Measurements from ENCODE around the gene CD93. TPM values are rescaled to one million over a fixed set of nuclear protein-coding genes. Genes with fewer than 3 reads are reported as not detected.

CD93 gene
- polyA plus RNA-seq, 2 of the 4 experiments (the other 2 are of a cell fraction): not detected

GRCh38 chr20:23125625-23126191 lies 39.6 kb upstream of the CD93 start:
- H3K4me2 ChIP-seq: no peak overlapping the region
- POLR2A ChIA-PET: no interaction called here
- H3K4me3 ChIP-seq: no peak overlapping the region
- DNase-seq (ENCODE audit: low read depth in 1 of 2, low spot score in 1 of 2) (no peak), FAIRE-seq (no peak), ATAC-seq (no peak)
- WGBS (ENCODE audit: missing lambda C conversion rate): 84% methylated on average over 5 of the region's 5 CpGs
- no peaks in the 10 kb centered on the region for H3K9me3 ChIP-seq
- H3K27ac ChIP-seq: no peak overlapping the region
- TF ChIP-seq CBX2 (IDR thresholded peaks at IDR 0.05; ENCODE audit: borderline replicate concordance, low read depth): no peak
- H3K4me1 ChIP-seq: no peaks in the 10 kb centered on the region
- CTCF ChIA-PET: interaction anchor here (1.2 to 1.7 kb wide), 4 partner anchors 9 to 75 kb away, joined by 3 to 5 read pairs (median 4); no protein-coding TSS in a partner anchor

- ATAC-seq (no peak), DNase-seq (ENCODE audit: low read depth in 1 of 2, low spot score in 1 of 2) (no peak), FAIRE-seq (no peak)
- Histone ChIP-seq H3K9me3 (no peaks in the 10 kb centered on the region), H3K4me2 (no peak overlapping the region), H3K27ac (no peak overlapping the region), H3K4me1 (no peaks in the 10 kb centered on the region), H3K4me3 (no peak overlapping the region)
- ChIA-PET POLR2A (no interaction called here), CTCF (interaction anchor here (1.2 to 1.7 kb wide), 5 partner anchors 9 to 126 kb away, joined by 3 to 5 read pairs (median 3); no protein-coding TSS in a partner anchor)
- 63% methylated on average over 5 of the region's 5 CpGs for WGBS (ENCODE audit: missing lambda C conversion rate)
- TF ChIP-seq RARB (CRISPR knock-in tag; IDR thresholded peaks at IDR 0.05) (no peak), REST (IDR thresholded peaks at IDR 0.05) (no peak), BCL3 (IDR thresholded peaks at IDR 0.05) (no peak), JUN (IDR thresholded peaks at IDR 0.05) (no peak), EP300 (IDR thresholded peaks at IDR 0.05) (no peak)
Observed at GRCh38 chr20:23125159-23125558, 39.0 kb upstream of the CD93 start.

- DNase-seq (ENCODE audit: low read depth in 1 of 2, low spot score in 1 of 2) (no peak), FAIRE-seq (no peak), ATAC-seq (no peak)
- 68% methylated on average over 10 of the region's 10 CpGs for WGBS (ENCODE audit: missing lambda C conversion rate)
- no peak for TF ChIP-seq ZSCAN20 (CRISPR knock-in tag; IDR thresholded peaks at IDR 0.05)
- no peak for TF ChIP-seq HOXB13 (CRISPR knock-in tag; IDR thresholded peaks at IDR 0.05; ENCODE audit: low read depth)
- TF ChIP-seq HMGXB4 (CRISPR knock-in tag; IDR thresholded peaks at IDR 0.05; ENCODE audit: borderline replicate concordance): no peak
- TF ChIP-seq RFX5 (IDR thresholded peaks at IDR 0.05): no peak
- no peak for TF ChIP-seq ZNF302 (CRISPR knock-in tag; IDR thresholded peaks at IDR 0.05)
- TF ChIP-seq SREBF2 (IDR thresholded peaks at IDR 0.05): no peak
- TF ChIP-seq E2F6 (IDR thresholded peaks at IDR 0.05; ENCODE audit: borderline replicate concordance, low read depth): no peak
- TF ChIP-seq CBX2 (IDR thresholded peaks at IDR 0.05; ENCODE audit: borderline replicate concordance, low read depth): no peak
- no peak for TF ChIP-seq ZFP36 (IDR thresholded peaks at IDR 0.05; ENCODE audit: borderline replicate concordance, partially characterized antibody)
- no peak for TF ChIP-seq SMC3 (IDR thresholded peaks at IDR 0.05)
- no peak for TF ChIP-seq BHLHE40 (IDR thresholded peaks at IDR 0.05; ENCODE audit: low read depth, low read length)
- TF ChIP-seq CTCF (IDR thresholded peaks at IDR 0.05): no peak
- no peak for TF ChIP-seq CHD2 (IDR thresholded peaks at IDR 0.05; ENCODE audit: low read length, partially characterized antibody)
- no peak for TF ChIP-seq BCL3 (IDR thresholded peaks at IDR 0.05)
- no peak for TF ChIP-seq NR3C1 (IDR thresholded peaks at IDR 0.05)
- no peak for TF ChIP-seq RCOR1 (IDR thresholded peaks at IDR 0.05; ENCODE audit: low read depth, low read length)
- TF ChIP-seq RAD21 (conservative IDR thresholded peaks at IDR 0.05 in 1 of 2, IDR thresholded peaks at IDR 0.05 in 1 of 2): no peak
- no peak for TF ChIP-seq POLR2AphosphoS2 (conservative IDR thresholded peaks at IDR 0.05; ENCODE audit: low read length)
- ChIA-PET CTCF (interaction anchor here (0.6 to 1.3 kb wide), 4 partner anchors 10 to 128 kb away, joined by 3 read pairs; no protein-coding TSS in a partner anchor), POLR2A (no interaction called here)
- H3K9me3 ChIP-seq: no peaks in the 10 kb centered on the region
- H3K27ac ChIP-seq: no peak overlapping the region
- H3K4me2 ChIP-seq: no peak overlapping the region
- no peaks in the 10 kb centered on the region for H3K4me1 ChIP-seq
- no peak overlapping the region for H3K4me3 ChIP-seq
Observed at GRCh38 chr20:23123886-23124285, 37.8 kb upstream of the CD93 start.
